HCT116 (cell line): ENCODE results near the gene CGN. TPM values are rescaled to one million over a fixed set of nuclear protein-coding genes. Genes with fewer than 3 reads are reported as not detected.

ENCODE experiments used
- ATAC-seq: fragments of 200-7000 bp; cut with Tn5 transposase; 2 replicates; pipeline ENCODE4 v1.9.1; 2020; ENCODE audit warnings: mild to moderate bottlenecking, moderate library complexity
- BruUV-seq: library from RNA; stranded (reverse); fragments of 400-500 nt; replicated peaks from 2 replicates; lab custom pipeline; 2021; lab: Mats Ljungman, UMichigan
- CTCF ChIA-PET: fragments of 300-600 bp; sonication (Branson Sonifier 250); formaldehyde crosslinking; loops from one replicate; lab custom pipeline; 2021; ENCODE audit warnings: antibody characterized with exemption; lab: Charles Lee
- POLR2A ChIA-PET: fragments of 300-600, 350-600 bp; sonication (Branson Sonifier 250); formaldehyde crosslinking; loops from one replicate; lab custom pipeline; 2021; ENCODE audit warnings: antibody characterized with exemption; lab: Charles Lee
- RAD21 ChIA-PET, 2 experiments: fragments of 300-600 bp; sonication (Branson Sonifier 250); formaldehyde crosslinking; loops; one replicate each; lab custom pipeline; 2023; ENCODE audit warnings: low total read pairs in 2 of 2; ENCODE audit not compliant: uncharacterized antibody in 2 of 2, unreplicated experiment in 2 of 2, low non-redundant PET in 1 of 2; lab: Charles Lee
- DNase-seq: peaks from one replicate; pipeline ENCODE4 v3.0.0-alpha.2; 2010; ENCODE audit warnings: low read depth, low spot score
- H2AFZ ChIP-seq: fragments of 200-600 bp; shearing (Covaris generic), sonication (generic); 2 replicates; pipeline ENCODE4 v1.6.1; 2017; ENCODE audit warnings: low read depth, mixed run types, mixed read lengths, antibody characterized with exemption, low read length; ENCODE audit not compliant: poor library complexity, severe bottlenecking
- H3K27ac ChIP-seq: 2 replicates; pipeline ENCODE4 v1.5.1; 2012; ENCODE audit warnings: low read depth, low read length
- H3K27me3 ChIP-seq: fragments of 200-600 bp; sonication (generic); 2 replicates; pipeline ENCODE4 v1.6.1; 2016; ENCODE audit warnings: mixed run types, low read length, mixed read lengths; ENCODE audit not compliant: insufficient read depth
- H3K36me3 ChIP-seq, 2 experiments: fragments of 200-500 bp in 1 of 2; fragments of 200-600 bp in 1 of 2; sonication (Bioruptor generic) in 1 of 2; sonication (generic) in 1 of 2; 2 replicates each; pipeline versions ENCODE4 v1.5.1 to v1.6.1; 2014 to 2016; ENCODE audit warnings: low read length in 2 of 2, inconsistent platforms in 1 of 2, mixed read lengths in 1 of 2, mixed run types in 1 of 2; ENCODE audit not compliant: insufficient read depth in 2 of 2, control insufficient read depth in 1 of 2
- H3K4me1 ChIP-seq, 2 experiments: fragments of 200-600 bp in 1 of 2; sonication (generic) in 1 of 2; 2 replicates each; pipeline versions ENCODE4 v1.5.1 to v1.6.1; 2012 to 2017; ENCODE audit warnings: low read length in 2 of 2, inconsistent platforms in 1 of 2, mild to moderate bottlenecking in 1 of 2, mixed read lengths in 1 of 2, mixed run types in 1 of 2, moderate library complexity in 1 of 2; ENCODE audit not compliant: insufficient read depth in 2 of 2, control insufficient read depth in 1 of 2
- H3K4me2 ChIP-seq: fragments of 200-600 bp; sonication (generic); 2 replicates; pipeline ENCODE4 v1.6.1; 2017; ENCODE audit warnings: mixed run types, low read length, mixed read lengths
- H3K4me3 ChIP-seq, 2 experiments: fragments of 200-600 bp in 1 of 2; sonication (generic) in 1 of 2; replicated peaks in 1 of 2; 2 replicates each; pipeline ENCODE4 v1.5.1; 2011 to 2016; ENCODE audit warnings: low read length in 2 of 2, control low read depth in 1 of 2, low read depth in 1 of 2, mild to moderate bottlenecking in 1 of 2, mixed read lengths in 1 of 2, mixed run types in 1 of 2
- H3K79me2 ChIP-seq: fragments of 200-600 bp; sonication (generic); 2 replicates; pipeline ENCODE4 v1.6.1; 2017; ENCODE audit warnings: mild to moderate bottlenecking, mixed run types, low read length, moderate library complexity, mixed read lengths; ENCODE audit not compliant: insufficient read depth
- H3K9ac ChIP-seq: fragments of 200-600 bp; sonication (generic); 2 replicates; pipeline ENCODE4 v1.6.1; 2016; ENCODE audit warnings: low read length, mixed read lengths
- H3K9me2 ChIP-seq: fragments of 200-600 bp; sonication (generic), shearing (Covaris generic); 2 replicates; pipeline ENCODE4 v1.6.1; 2017; ENCODE audit warnings: mixed run types, mild to moderate bottlenecking, moderate library complexity; ENCODE audit not compliant: insufficient read depth
- H3K9me3 ChIP-seq, 2 experiments: fragments of 200-500 bp in 1 of 2; fragments of 200-600 bp in 1 of 2; sonication (Bioruptor generic) in 1 of 2; sonication (generic) in 1 of 2; 2 replicates each; pipeline ENCODE4 v1.6.1; 2014 to 2017; ENCODE audit warnings: low read length in 2 of 2, mixed read lengths in 2 of 2, inconsistent platforms in 1 of 2, low read depth in 1 of 2, mild to moderate bottlenecking in 1 of 2, mixed run types in 1 of 2, moderate library complexity in 1 of 2; ENCODE audit not compliant: control insufficient read depth in 1 of 2, insufficient read depth in 1 of 2
- H4K20me1 ChIP-seq: fragments of 200-600 bp; sonication (generic), shearing (Covaris generic); 2 replicates; pipeline ENCODE4 v1.6.1; 2017; ENCODE audit warnings: mixed run types, mild to moderate bottlenecking, moderate library complexity; ENCODE audit not compliant: insufficient read depth
- ATF3 ChIP-seq: IDR thresholded peaks from 2 replicates; pipeline ENCODE4 v1.6.1; 2012
- CEBPB ChIP-seq: IDR thresholded peaks from 2 replicates; pipeline ENCODE4 v1.6.1; 2012; ENCODE audit warnings: low read depth
- CTCF ChIP-seq, 3 experiments: fragments of 200-600 bp in 1 of 3; sonication (generic) in 1 of 3; IDR thresholded peaks in 2 of 3; conservative IDR thresholded peaks in 1 of 3; 2 replicates each; pipeline ENCODE4 v1.5.1; 2012 to 2017; ENCODE audit warnings: low read depth in 2 of 3, low read length in 2 of 3, antibody characterized with exemption in 1 of 3, borderline replicate concordance in 1 of 3, control low read depth in 1 of 3, mild to moderate bottlenecking in 1 of 3, mixed read lengths in 1 of 3, mixed run types in 1 of 3, moderate library complexity in 1 of 3; ENCODE audit not compliant: insufficient read depth in 1 of 3
- EGR1 ChIP-seq: IDR thresholded peaks from 2 replicates; pipeline ENCODE4 v1.6.1; 2012; ENCODE audit warnings: low read depth
- EZH2 ChIP-seq: fragments of 200-600 bp; sonication (generic); IDR thresholded peaks from 2 replicates; pipeline ENCODE4 v1.6.1; 2017; ENCODE audit warnings: antibody characterized with exemption, mixed run types
- FOSL1 ChIP-seq: IDR thresholded peaks from 2 replicates; pipeline ENCODE4 v1.6.1; 2012; ENCODE audit warnings: low read depth
- JUND ChIP-seq: IDR thresholded peaks from 2 replicates; pipeline ENCODE4 v1.6.1; 2012
- MAX ChIP-seq: IDR thresholded peaks from 2 replicates; pipeline ENCODE4 v1.6.1; 2012
- POLR2A ChIP-seq: IDR thresholded peaks from 2 replicates; pipeline ENCODE4 v1.7.0; 2011; ENCODE audit warnings: borderline replicate concordance; ENCODE audit not compliant: insufficient read depth, insufficient read length; ENCODE audit errors: extremely low read depth
- POLR2AphosphoS5 ChIP-seq: IDR thresholded peaks from 2 replicates; pipeline ENCODE4 v1.6.1; 2011; ENCODE audit warnings: mild to moderate bottlenecking, low read depth, low read length, moderate library complexity
- RAD21 ChIP-seq: IDR thresholded peaks from 2 replicates; pipeline ENCODE4 v1.6.1; 2012; ENCODE audit warnings: low read depth, mild to moderate bottlenecking
- SIN3A ChIP-seq: IDR thresholded peaks from 2 replicates; pipeline ENCODE4 v1.6.1; 2012; ENCODE audit warnings: low read depth
- SRF ChIP-seq: IDR thresholded peaks from 2 replicates; pipeline ENCODE4 v1.6.1; 2012; ENCODE audit warnings: low read depth
- TCF7L2 ChIP-seq: IDR thresholded peaks from 2 replicates; pipeline ENCODE4 v1.7.0; 2011; ENCODE audit warnings: borderline replicate concordance, inconsistent platforms; ENCODE audit not compliant: insufficient read depth, insufficient read length; ENCODE audit errors: extremely low read depth
- YY1 ChIP-seq: IDR thresholded peaks from 2 replicates; pipeline ENCODE4 v1.6.1; 2011; ENCODE audit warnings: low read length, low read depth, moderate library complexity, mild to moderate bottlenecking; ENCODE audit not compliant: insufficient replicate concordance; ENCODE audit errors: extremely low read depth
- ZFX ChIP-seq: fragments of 450-650 bp; IDR thresholded peaks from 2 replicates; pipeline ENCODE4 v1.6.1; 2017
- ZNF274 ChIP-seq: fragments of 200-500 bp; sonication (Bioruptor generic); IDR thresholded peaks from 2 replicates; pipeline ENCODE4 v1.6.1; 2014; ENCODE audit warnings: mild to moderate bottlenecking, low read depth, low read length, inconsistent platforms
- intact Hi-C: fragments of 100-400 bp; cut with micrococcal nuclease; formaldehyde crosslinking; loops from 2 replicates; pipeline ENCODE4 v1.10.0; 2022
- total RNA-seq: library from RNA; stranded (reverse); gene quantifications from one replicate; pipeline ENCODE4 v1.2.1, GENCODE V29; 2021; ENCODE audit not compliant: unreplicated experiment
- TF ChIP-seq, protein P1 (sequence below): IDR thresholded peaks from 2 replicates; pipeline ENCODE4 v1.6.1; 2011; ENCODE audit warnings: mild to moderate bottlenecking, low read length, moderate library complexity; ENCODE audit not compliant: insufficient replicate concordance; ENCODE audit errors: extremely low read depth
- TF ChIP-seq, protein P2 (sequence below): IDR thresholded peaks from 2 replicates; pipeline ENCODE4 v1.6.1; 2012; ENCODE audit warnings: low read depth

CGN gene
- total RNA-seq, 1 experiment from 2014 or later: 19.7 TPM

DNA sequence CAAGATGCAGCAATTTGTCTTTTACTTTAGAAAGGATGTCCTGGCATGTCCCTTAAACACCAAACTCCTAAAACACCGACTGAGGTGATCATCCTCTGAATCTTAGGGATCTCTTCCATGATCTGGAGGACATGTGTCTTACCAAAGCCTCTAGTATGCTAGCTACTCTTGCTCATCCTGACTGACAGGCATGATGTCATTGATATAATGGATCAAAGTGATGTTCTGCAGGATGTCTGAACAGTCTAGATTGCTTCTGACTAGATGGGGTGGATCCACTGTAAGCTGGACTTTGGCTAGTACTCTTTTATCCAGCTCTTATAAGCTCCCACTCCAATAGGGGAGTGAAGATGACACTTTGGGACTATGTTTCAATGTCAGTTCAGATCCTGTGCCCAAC lies 11.3 kb upstream of the CGN start:
- no TSS peak for BruUV-seq
- TF ChIP-seq ATF3 (no peak), TCF7L2 (no peak), POLR2A (no peak), YY1 (no peak), ZFX (no peak), SIN3A (no peak), CEBPB (no peak), JUND (no peak), CTCF (IDR thresholded peaks at IDR 0.05 in 2 of 3, conservative IDR thresholded peaks at IDR 0.05 in 1 of 3; ENCODE audit: borderline replicate concordance in 1 of 3, insufficient read depth in 1 of 3, low read depth in 2 of 3, low read length in 2 of 3) (no peak), RAD21 (no peak), MAX (no peak), EGR1 (no peak), ZNF274 (no peak), SRF (no peak), POLR2AphosphoS5 (no peak), FOSL1 (no peak), EZH2 (no peak)
- TF ChIP-seq, protein P1, sequence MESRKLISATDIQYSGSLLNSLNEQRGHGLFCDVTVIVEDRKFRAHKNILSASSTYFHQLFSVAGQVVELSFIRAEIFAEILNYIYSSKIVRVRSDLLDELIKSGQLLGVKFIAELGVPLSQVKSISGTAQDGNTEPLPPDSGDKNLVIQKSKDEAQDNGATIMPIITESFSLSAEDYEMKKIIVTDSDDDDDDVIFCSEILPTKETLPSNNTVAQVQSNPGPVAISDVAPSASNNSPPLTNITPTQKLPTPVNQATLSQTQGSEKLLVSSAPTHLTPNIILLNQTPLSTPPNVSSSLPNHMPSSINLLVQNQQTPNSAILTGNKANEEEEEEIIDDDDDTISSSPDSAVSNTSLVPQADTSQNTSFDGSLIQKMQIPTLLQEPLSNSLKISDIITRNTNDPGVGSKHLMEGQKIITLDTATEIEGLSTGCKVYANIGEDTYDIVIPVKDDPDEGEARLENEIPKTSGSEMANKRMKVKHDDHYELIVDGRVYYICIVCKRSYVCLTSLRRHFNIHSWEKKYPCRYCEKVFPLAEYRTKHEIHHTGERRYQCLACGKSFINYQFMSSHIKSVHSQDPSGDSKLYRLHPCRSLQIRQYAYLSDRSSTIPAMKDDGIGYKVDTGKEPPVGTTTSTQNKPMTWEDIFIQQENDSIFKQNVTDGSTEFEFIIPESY: no peak
- TF ChIP-seq, protein P2, sequence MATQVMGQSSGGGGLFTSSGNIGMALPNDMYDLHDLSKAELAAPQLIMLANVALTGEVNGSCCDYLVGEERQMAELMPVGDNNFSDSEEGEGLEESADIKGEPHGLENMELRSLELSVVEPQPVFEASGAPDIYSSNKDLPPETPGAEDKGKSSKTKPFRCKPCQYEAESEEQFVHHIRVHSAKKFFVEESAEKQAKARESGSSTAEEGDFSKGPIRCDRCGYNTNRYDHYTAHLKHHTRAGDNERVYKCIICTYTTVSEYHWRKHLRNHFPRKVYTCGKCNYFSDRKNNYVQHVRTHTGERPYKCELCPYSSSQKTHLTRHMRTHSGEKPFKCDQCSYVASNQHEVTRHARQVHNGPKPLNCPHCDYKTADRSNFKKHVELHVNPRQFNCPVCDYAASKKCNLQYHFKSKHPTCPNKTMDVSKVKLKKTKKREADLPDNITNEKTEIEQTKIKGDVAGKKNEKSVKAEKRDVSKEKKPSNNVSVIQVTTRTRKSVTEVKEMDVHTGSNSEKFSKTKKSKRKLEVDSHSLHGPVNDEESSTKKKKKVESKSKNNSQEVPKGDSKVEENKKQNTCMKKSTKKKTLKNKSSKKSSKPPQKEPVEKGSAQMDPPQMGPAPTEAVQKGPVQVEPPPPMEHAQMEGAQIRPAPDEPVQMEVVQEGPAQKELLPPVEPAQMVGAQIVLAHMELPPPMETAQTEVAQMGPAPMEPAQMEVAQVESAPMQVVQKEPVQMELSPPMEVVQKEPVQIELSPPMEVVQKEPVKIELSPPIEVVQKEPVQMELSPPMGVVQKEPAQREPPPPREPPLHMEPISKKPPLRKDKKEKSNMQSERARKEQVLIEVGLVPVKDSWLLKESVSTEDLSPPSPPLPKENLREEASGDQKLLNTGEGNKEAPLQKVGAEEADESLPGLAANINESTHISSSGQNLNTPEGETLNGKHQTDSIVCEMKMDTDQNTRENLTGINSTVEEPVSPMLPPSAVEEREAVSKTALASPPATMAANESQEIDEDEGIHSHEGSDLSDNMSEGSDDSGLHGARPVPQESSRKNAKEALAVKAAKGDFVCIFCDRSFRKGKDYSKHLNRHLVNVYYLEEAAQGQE: no peak
- Histone ChIP-seq H3K9me2 (no peaks in the 10 kb centered on the region), H3K27ac (no peak overlapping the region), H3K4me2 (no peak overlapping the region), H3K36me3 (no peaks in the 10 kb centered on the region), H3K9me3 (no peaks in the 10 kb centered on the region), H3K79me2 (no peaks in the 10 kb centered on the region), H3K4me3 (no peak overlapping the region), H2AFZ (no peak overlapping the region), H3K4me1 (peaks cover 17 to 41% of the 10 kb centered on the region in 2 experiments), H4K20me1 (no peaks in the 10 kb centered on the region), H3K9ac (no peak overlapping the region), H3K27me3 (no peaks in the 10 kb centered on the region)
- POLR2A ChIA-PET: interaction anchor here (1.6 kb wide), 1 partner anchor 11 kb away, joined by 6 read pairs; the partner anchor contains the start of gene CGN
- intact Hi-C loops: no loop called here
- RAD21 ChIA-PET: no interaction called here
- ATAC-seq (no peak), DNase-seq (no peak)
- CTCF ChIA-PET: no interaction called here
